Activated B cell treated with CpG ODN at 0.5 μM for 24 hours (primary cell): ENCODE results near the gene SDC1. TPM values are rescaled to one million over a fixed set of nuclear protein-coding genes. Genes with fewer than 3 reads are reported as not detected.

Source experiments
- ATAC-seq: fragments of 200-7000 bp; cut with Tn5 transposase; one replicate; pipeline ENCODE4 v1.10.0; 2021; ENCODE audit warnings: low read depth, mild to moderate bottlenecking, moderate library complexity
- CTCF ChIA-PET: fragments of 350-600 bp; sonication (Branson Sonifier 250); formaldehyde crosslinking; loops from one replicate; lab custom pipeline; 2021; ENCODE audit warnings: antibody characterized with exemption; lab: Charles Lee
- POLR2A ChIA-PET: fragments of 350-600 bp; sonication (Branson Sonifier 250); formaldehyde crosslinking; loops from one replicate; lab custom pipeline; 2021; ENCODE audit warnings: antibody characterized with exemption; lab: Charles Lee
- DNase-seq: peaks from one replicate; pipeline ENCODE4 v3.0.0; 2022
- H3K27ac Mint-ChIP-seq: one replicate; pipeline ENCODE4 v1.8.0; 2020; ENCODE audit warnings: mixed read lengths
- H3K27me3 Mint-ChIP-seq: one replicate; pipeline ENCODE4 v1.8.0; 2021; ENCODE audit warnings: mixed read lengths
- H3K36me3 Mint-ChIP-seq: one replicate; pipeline ENCODE4 v1.8.0; 2021; ENCODE audit warnings: low read depth, mixed read lengths
- H3K4me1 Mint-ChIP-seq: one replicate; pipeline ENCODE4 v1.8.0; 2021; ENCODE audit warnings: mixed read lengths
- H3K4me3 Mint-ChIP-seq: one replicate; pipeline ENCODE4 v1.8.0; 2020; ENCODE audit warnings: mild to moderate bottlenecking, mixed read lengths
- H3K9me3 Mint-ChIP-seq: one replicate; pipeline ENCODE4 v1.8.0; 2020; ENCODE audit warnings: mixed read lengths
- CTCF ChIP-seq: fragments of 200-600 bp; IDR thresholded peaks from one replicate; pipeline ENCODE4 v1.8.0; 2022; ENCODE audit warnings: antibody characterized with exemption, mild to moderate bottlenecking
- intact Hi-C: fragments of 100-400 bp; cut with micrococcal nuclease; formaldehyde crosslinking; loops from one replicate; pipeline ENCODE4 v1.15.1; 2024
- total RNA-seq: library from RNA; stranded (reverse); gene quantifications from 2 replicates; pipeline ENCODE4 v1.2.3, GENCODE V29; 2022

The SDC1 gene
- total RNA-seq, 1 donor from 2014 or later, result not detected

- ChIA-PET POLR2A (no interaction called here), CTCF (no interaction called here)
- intact Hi-C loops, result no loop called here
- no peak for TF ChIP-seq CTCF
- no peak overlapping the region for H3K27ac Mint-ChIP-seq
- ATAC-seq (no peak), DNase-seq (no peak)
- no peaks in the 10 kb centered on the region for H3K36me3 Mint-ChIP-seq
- H3K4me1 Mint-ChIP-seq, result no peaks in the 10 kb centered on the region
- H3K9me3 Mint-ChIP-seq, result no peaks in the 10 kb centered on the region
- H3K4me3 Mint-ChIP-seq, result no peak overlapping the region
- peaks cover 3% of the 10 kb centered on the region for H3K27me3 Mint-ChIP-seq
Observed at GRCh38 chr2:20178666-20179465, 46.1 kb downstream of the SDC1 start.

GRCh38 chr2:20178249-20178607 is 46.7 kb downstream of the SDC1 start:
- TF ChIP-seq CTCF, result no peak
- DNase-seq (no peak), ATAC-seq (no peak)
- intact Hi-C loops, result no loop called here
- POLR2A ChIA-PET, result no interaction called here
- Mint-ChIP-seq H3K36me3 (no peaks in the 10 kb centered on the region), H3K4me1 (no peaks in the 10 kb centered on the region), H3K27me3 (peaks cover under 1% of the 10 kb centered on the region), H3K4me3 (no peak overlapping the region), H3K27ac (no peak overlapping the region), H3K9me3 (no peaks in the 10 kb centered on the region)
- CTCF ChIA-PET, result no interaction called here

GRCh38 chr2:20177556-20178248 is 47.2 kb downstream of the SDC1 start:
- POLR2A ChIA-PET, result no interaction called here
- no peak for ATAC-seq
- intact Hi-C loops, result no loop called here

GRCh38 chr2:20176760-20177159 is 48.2 kb downstream of the SDC1 start:
- no peak overlapping the region for H3K27ac Mint-ChIP-seq

More at GRCh38 chr2:20177556-20178248, 47.2 kb downstream of the SDC1 start:
- Mint-ChIP-seq H3K4me1 (no peaks in the 10 kb centered on the region), H3K27ac (no peak overlapping the region), H3K4me3 (no peak overlapping the region), H3K36me3 (no peaks in the 10 kb centered on the region), H3K27me3 (no peaks in the 10 kb centered on the region), H3K9me3 (no peaks in the 10 kb centered on the region)
- CTCF ChIA-PET, result no interaction called here
- no peak for TF ChIP-seq CTCF
- no peak for DNase-seq

More at GRCh38 chr2:20176760-20177159, 48.2 kb downstream of the SDC1 start:
- Mint-ChIP-seq H3K9me3 (no peaks in the 10 kb centered on the region), H3K4me3 (no peak overlapping the region), H3K27me3 (no peaks in the 10 kb centered on the region), H3K36me3 (no peaks in the 10 kb centered on the region), H3K4me1 (no peaks in the 10 kb centered on the region)
- CTCF ChIA-PET, result no interaction called here
- intact Hi-C loops, result no loop called here
- DNase-seq (no peak), ATAC-seq (no peak)
- POLR2A ChIA-PET, result no interaction called here
- TF ChIP-seq CTCF, result no peak
